ENCODE measurements around the gene MYOZ2. TPM values are rescaled to one million over a fixed set of nuclear protein-coding genes. Genes with fewer than 3 reads are reported as not detected.

Gene MYOZ2
- total RNA-seq (11.3 TPM), polyA plus RNA-seq (0.35 TPM)

DNA sequence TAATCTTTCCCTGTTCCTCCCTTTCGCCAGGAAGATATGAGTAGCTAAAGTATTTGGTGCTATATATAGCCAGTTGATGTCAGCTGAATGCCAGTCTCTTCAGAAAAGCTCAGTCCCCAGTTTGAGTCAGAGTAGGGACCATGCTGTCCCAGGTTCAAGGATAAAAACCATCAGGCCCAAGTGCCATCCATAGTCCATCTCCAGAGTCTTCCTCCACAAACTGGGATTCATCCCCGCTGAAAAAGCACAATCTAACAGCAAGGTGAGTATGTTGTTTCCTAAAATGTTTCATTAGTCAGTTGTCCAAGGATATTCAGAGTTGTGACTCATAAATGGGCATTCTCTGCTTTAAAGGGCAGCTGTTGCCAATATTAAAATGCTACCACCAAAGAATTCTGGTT is at the start of gene MYOZ2:
Gene MYOZ2, plus strand, starts transcription at position 112 of the 401 bp plus-strand sequence. CDS start 694 bp downstream, outside the sequence.
- Histone ChIP-seq H3K4me1 (ENCODE audit: insufficient read depth) (no peaks in the 10 kb centered on the region), H3K36me3 (ENCODE audit: insufficient read depth) (no peaks in the 10 kb centered on the region), H3K4me3 (ENCODE audit: low read depth, low read length) (no peak within 1 kb of the TSS), H3K27ac (ENCODE audit: low read depth) (no peak within 1 kb of the TSS)
- no peak for DNase-seq (ENCODE audit: extremely low spot score)
- 81% methylated on average over 2 of the region's 2 CpGs for WGBS

DNA sequence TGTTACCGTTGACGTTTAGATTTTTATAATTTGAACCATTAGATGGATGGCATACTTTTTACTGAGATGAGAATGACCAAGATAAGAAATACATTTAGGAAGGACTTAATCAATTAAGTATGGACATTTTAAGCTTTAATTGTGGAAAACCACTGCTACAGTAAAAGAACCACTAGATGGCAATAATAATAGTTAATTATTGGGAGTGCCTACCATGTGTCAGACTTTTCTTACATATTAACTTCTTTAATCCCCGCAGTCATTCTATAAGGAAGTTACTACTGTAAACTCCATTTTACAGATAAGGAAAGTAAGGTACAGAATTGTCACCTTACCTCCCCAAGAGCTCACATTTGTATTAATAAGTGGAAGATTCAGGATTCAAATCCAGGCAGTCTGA is 48.5 kb upstream of the MYOZ2 start:
- Histone ChIP-seq H3K4me3 (ENCODE audit: low read depth, low read length) (no peak overlapping the region), H3K36me3 (ENCODE audit: insufficient read depth) (no peaks in the 10 kb centered on the region), H3K4me1 (ENCODE audit: insufficient read depth) (no peaks in the 10 kb centered on the region), H3K27ac (ENCODE audit: low read depth) (no peak overlapping the region)
- 84% methylated on average over 3 of the region's 3 CpGs for WGBS
- DNase-seq (ENCODE audit: extremely low spot score), result no peak

DNA sequence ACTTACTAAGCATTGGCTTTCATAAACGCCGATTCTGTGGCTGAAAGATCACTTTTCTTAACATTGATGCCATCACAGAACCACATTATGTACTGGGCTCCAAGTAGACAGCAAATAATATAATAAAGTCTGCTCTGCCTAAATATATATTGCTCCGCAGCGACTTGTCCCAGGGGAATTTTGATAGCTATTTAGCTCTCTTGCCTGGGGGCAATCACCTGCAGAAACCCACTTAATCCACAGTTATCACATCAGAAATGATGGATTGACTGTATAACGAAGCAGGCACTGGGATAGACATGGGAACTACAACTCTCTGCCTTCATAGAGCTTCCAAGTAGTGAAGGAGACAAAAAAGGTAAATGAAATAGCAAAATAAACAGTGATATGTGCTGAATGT is 48.0 kb upstream of the MYOZ2 start:
- Histone ChIP-seq H3K4me1 (ENCODE audit: insufficient read depth) (no peaks in the 10 kb centered on the region), H3K4me3 (ENCODE audit: low read depth, low read length) (no peak overlapping the region), H3K36me3 (ENCODE audit: insufficient read depth) (no peaks in the 10 kb centered on the region), H3K27ac (ENCODE audit: low read depth) (no peak overlapping the region)
- 87% methylated on average over 5 of the region's 5 CpGs for WGBS
- no peak for DNase-seq (ENCODE audit: extremely low spot score)

DNA sequence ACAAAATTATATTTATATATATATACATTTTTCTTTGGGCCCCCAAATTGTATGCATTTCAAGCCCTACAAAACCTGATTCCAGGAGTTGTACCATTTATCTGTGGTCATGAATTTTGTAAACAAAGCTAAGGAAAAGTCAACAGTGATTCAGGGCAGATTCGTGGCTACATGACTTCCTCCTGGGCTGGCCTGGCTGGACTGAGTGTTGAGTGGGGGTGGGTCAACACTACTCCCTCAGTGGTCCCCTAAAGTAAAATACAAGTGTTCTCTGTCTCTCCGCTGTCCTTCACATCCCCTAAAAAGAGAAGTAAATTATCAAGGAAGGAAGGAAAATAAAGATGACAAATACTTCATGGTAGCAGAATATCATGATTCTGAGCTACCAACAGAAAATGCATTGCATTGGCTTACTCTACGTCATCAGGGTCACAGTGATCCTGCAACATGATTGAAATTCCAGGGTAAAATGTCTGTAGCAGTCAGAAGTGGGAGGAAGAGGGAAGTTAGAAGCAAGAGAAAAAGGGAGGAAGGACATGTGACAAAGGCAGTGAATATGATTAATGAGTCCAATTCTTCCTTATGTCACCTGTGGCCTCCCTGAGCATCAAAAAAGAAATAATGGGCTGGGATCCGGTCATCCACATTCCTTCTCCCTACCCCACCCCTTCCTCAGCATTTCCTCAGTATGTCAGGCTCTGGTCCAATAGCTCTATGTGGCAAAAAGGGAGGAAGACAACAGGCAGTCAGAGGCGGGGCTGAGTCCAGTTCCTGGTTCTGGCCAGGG is 42.4 kb upstream of the MYOZ2 start:
- H3K36me3 ChIP-seq (ENCODE audit: insufficient read depth), result no peaks in the 10 kb centered on the region
- no peaks in the 10 kb centered on the region for H3K4me1 ChIP-seq (ENCODE audit: insufficient read depth)
- no peak overlapping the region for H3K4me3 ChIP-seq (ENCODE audit: low read depth, low read length)
- DNase-seq (ENCODE audit: extremely low spot score), result no peak
- no peak overlapping the region for H3K27ac ChIP-seq (ENCODE audit: low read depth)
- 72% methylated on average over 5 of the region's 5 CpGs for WGBS

DNA sequence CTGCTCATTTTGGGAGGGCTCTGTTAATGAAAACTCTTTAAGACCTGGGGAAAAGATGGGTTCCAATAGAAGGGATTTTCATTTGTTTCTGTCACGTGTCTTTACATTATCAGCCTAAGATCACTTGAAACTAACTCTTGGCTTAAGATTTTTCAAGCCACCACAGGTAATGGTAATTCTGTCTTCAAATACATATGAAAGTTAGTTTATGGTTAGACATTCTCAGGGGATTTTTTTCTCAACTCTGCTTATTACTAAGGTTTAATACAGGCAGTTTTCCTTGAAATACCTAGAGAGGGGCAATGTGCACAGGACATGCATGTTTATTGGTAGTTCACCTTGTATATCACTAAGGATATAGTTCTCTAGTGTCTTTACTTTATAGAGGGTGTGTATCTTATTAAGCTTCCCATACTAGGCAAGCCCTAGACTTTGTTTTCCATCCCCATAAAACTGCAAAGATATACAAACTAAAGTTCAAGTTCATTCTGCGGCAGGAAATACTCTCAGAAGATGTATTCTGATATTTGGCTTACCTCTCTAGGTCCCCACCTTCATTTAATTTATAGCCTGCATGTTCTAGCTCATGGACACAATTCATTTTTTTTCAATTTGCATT is 38.2 kb upstream of the MYOZ2 start:
- Histone ChIP-seq H3K4me1 (ENCODE audit: insufficient read depth) (no peaks in the 10 kb centered on the region), H3K27ac (ENCODE audit: low read depth) (no peak overlapping the region), H3K36me3 (ENCODE audit: insufficient read depth) (no peaks in the 10 kb centered on the region), H3K4me3 (ENCODE audit: low read depth, low read length) (no peak overlapping the region)
- WGBS, result 72% methylated on average over 2 of the region's 2 CpGs
- no peak for DNase-seq (ENCODE audit: extremely low spot score)

DNA sequence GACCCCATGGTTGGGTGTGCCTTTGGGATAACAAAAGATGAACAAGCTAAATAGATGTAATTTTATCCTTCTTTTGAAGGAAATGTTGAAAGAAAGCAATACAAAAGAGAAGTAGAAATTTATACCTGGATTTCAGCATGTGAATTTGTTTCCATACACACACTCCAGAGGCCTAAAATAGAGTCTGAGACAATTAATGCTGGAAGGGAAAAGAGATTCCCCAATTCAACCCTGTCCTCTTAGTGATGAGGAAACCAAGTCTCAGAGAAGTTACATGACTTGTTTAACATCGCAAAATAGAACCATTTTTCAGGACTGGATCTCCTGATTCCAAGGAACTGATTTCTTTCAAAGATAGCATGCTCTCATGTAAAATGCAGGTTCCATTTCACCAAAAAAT is 37.3 kb upstream of the MYOZ2 start:
- Histone ChIP-seq H3K27ac (ENCODE audit: low read depth) (no peak overlapping the region), H3K36me3 (ENCODE audit: insufficient read depth) (no peaks in the 10 kb centered on the region), H3K4me3 (ENCODE audit: low read depth, low read length) (no peak overlapping the region), H3K4me1 (ENCODE audit: insufficient read depth) (no peaks in the 10 kb centered on the region)
- DNase-seq (ENCODE audit: extremely low spot score), result no peak
- 97% methylated on average over 1 of the region's 1 CpG for WGBS

DNA sequence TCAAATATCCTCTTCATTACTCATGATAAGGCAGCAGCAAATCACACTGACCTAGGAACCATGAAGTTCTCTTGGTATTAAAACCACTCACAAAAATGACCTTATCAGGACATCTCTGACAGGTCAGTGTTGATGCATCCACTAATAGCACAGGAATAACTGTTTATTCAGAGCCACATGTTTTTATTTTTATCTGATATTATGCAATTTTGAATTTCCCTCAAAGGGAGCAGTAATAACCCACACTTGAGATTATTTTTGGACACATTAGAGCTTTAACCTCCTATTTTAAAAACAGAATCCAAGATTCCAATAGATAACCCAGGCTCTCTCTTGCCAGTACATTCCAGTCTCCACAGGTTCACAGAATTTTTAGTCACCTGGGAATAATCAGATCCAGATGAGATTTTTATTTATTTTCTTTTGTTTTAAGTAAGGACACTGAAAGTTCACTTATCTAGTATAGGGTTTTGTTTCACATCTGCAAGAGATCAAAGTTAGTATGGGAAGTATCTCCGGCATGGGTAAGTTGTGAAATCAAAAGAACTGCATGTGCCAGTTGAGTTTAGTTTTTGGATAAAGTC is 36.3 kb upstream of the MYOZ2 start:
- no peak for DNase-seq (ENCODE audit: extremely low spot score)
- no peak overlapping the region for H3K27ac ChIP-seq (ENCODE audit: low read depth)
- no peaks in the 10 kb centered on the region for H3K4me1 ChIP-seq (ENCODE audit: insufficient read depth)
- 23% methylated on average over 1 of the region's 1 CpG for WGBS
- no peak overlapping the region for H3K4me3 ChIP-seq (ENCODE audit: low read depth, low read length)
- H3K36me3 ChIP-seq (ENCODE audit: insufficient read depth), result no peaks in the 10 kb centered on the region

DNA sequence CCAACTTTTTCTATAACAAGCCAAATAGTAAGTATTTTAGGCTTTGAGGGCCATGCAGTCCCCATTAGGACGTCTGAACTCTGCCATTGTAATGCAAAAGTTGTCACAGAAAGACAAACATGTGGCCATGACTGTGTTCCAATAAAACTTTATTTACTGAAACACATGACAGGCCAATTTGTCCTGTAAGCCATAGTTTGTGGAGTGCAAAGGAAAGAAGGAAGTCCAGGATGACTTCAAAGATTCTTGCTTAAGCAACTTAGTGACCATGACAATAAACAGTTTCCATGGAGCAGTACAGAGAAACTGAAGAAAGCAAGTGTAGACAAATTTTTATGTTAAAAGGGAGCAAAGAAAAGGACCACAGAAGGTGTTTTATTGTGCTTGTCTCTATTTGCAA is 35.0 kb upstream of the MYOZ2 start:
- Histone ChIP-seq H3K27ac (ENCODE audit: low read depth) (no peak overlapping the region), H3K36me3 (ENCODE audit: insufficient read depth) (no peaks in the 10 kb centered on the region), H3K4me1 (ENCODE audit: insufficient read depth) (no peaks in the 10 kb centered on the region), H3K4me3 (ENCODE audit: low read depth, low read length) (no peak overlapping the region)
- DNase-seq (ENCODE audit: extremely low spot score), result no peak
- 60% methylated on average over 1 of the region's 1 CpG for WGBS

DNA sequence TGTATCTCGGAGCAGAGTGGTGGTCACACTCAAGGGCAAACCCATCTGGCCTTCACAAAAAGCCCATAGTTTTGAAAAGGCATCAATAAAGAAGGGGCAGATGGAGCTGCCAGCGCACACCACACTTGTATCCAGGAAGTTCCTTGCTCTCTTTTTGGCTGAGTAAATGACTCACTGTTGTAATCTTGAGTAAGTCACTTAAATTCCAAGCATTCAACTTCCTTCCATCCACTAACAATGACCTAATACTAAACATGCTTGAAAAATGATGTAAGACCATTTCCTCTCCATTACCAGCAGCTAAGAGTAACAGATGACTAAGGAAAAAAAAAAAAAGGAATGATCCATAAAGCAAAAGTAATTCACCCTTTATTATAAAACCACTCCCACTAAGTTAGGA is 32.4 kb upstream of the MYOZ2 start:
- Histone ChIP-seq H3K4me3 (ENCODE audit: low read depth, low read length) (no peak overlapping the region), H3K36me3 (ENCODE audit: insufficient read depth) (no peaks in the 10 kb centered on the region), H3K27ac (ENCODE audit: low read depth) (no peak overlapping the region), H3K4me1 (ENCODE audit: insufficient read depth) (no peaks in the 10 kb centered on the region)
- WGBS, result 46% methylated on average over 2 of the region's 2 CpGs
- no peak for DNase-seq (ENCODE audit: extremely low spot score)

DNA sequence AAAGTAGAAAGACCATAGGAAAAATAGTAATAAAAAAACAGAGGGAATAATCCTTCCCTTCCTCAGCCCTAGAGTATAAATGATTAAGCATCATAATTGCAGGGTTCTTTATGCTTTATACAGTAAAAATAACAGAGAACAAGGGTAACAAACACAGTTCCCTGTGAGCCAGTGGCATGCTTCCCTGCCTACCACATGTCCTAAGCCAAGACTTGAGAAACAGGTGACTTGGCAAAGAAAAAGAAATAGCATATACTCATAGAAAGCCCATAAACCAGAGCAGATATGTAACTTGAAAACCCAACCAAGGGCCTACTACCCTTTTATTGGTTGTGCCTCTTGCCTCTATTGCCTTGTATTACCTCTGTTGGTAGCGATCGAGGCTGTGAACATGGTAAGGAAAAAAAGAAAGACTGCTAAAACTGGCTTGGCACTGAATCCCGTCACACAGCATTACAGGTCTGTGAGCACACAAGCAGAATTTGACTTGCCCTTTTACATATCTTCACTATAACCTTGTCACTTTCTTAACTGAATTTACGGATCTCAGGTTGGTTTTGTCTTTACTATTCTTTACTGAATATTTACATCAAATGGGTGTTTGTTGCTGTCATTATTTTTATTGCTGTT is 30.9 kb upstream of the MYOZ2 start:
- H3K27ac ChIP-seq (ENCODE audit: low read depth), result no peak overlapping the region
- 85% methylated on average over 4 of the region's 4 CpGs for WGBS

DNA sequence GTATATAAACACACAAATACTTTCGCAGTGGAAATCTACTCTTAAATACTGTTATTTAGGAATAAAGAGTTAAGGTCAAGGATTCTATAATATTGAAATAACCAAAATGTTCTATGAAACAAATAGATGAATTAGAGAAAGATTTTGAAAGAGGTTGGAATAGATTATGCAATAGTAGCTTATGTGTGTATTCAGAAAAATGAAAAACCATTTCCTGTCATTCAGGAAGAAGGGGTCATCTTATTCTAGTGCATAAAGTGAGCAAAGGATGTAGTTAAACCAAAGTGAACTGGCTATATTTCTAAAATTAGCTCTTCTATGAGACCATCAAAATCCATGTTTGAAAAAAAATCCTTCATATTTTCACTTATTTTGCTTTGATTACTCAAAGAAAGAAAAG is 30.0 kb upstream of the MYOZ2 start:
- no peaks in the 10 kb centered on the region for H3K36me3 ChIP-seq (ENCODE audit: insufficient read depth)
- 90% methylated on average over 1 of the region's 1 CpG for WGBS
- no peak overlapping the region for H3K27ac ChIP-seq (ENCODE audit: low read depth)
- no peak for DNase-seq (ENCODE audit: extremely low spot score)
- no peak overlapping the region for H3K4me3 ChIP-seq (ENCODE audit: low read depth, low read length)
- no peaks in the 10 kb centered on the region for H3K4me1 ChIP-seq (ENCODE audit: insufficient read depth)

More for the DNA sequence above, 30.9 kb upstream of the MYOZ2 start:
- DNase-seq (ENCODE audit: extremely low spot score), result no peak
- Histone ChIP-seq H3K36me3 (ENCODE audit: insufficient read depth) (no peaks in the 10 kb centered on the region), H3K4me3 (ENCODE audit: low read depth, low read length) (no peak overlapping the region), H3K4me1 (ENCODE audit: insufficient read depth) (no peaks in the 10 kb centered on the region)

DNA sequence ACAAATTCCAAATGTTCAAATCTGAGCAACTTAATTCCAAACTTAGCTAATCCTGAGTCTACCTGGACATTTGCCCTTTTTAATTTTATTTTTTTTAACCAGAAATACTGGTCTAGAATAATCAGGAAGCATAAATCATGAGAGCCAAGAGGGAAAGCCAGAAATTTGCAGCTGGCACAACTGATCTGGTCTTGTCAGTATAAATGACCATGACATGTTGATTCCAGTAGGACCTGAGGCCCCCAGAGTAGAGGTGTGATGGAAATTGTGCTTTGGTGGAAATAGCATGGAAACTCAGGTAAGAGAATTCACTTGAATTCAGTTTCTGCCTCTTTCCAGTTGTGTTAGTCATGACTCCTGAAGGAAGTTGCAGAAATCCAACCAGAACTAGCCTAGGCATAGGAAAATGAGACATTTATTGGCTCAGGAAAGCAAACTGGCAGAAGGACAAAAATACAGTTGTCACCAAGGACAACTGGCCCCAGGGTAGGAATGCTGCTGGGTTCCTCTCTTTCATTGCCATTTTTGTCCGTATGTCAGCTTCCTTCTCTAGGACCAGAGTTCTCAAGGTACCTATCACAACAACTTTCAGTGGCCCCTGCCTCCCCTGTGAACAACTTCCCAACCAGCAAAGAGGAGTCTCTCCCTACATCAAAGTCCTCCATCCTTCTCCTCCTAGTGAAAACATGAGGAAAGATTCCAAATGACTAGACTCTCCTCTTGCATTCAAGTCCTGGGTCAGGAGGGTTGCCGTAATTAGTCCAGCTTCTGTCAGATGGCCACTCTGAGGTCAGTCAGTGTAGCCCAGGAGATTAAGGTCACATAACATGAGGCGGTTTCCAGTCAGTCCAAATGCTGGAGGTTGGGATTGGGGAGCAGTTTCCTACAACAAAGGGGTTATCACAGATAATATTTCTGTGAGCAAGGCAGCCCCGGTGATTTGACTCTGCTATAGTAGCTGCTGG is 29.3 kb upstream of the MYOZ2 start:
- Histone ChIP-seq H3K36me3 (ENCODE audit: insufficient read depth) (no peaks in the 10 kb centered on the region), H3K27ac (ENCODE audit: low read depth) (no peak overlapping the region), H3K4me3 (ENCODE audit: low read depth, low read length) (no peak overlapping the region), H3K4me1 (ENCODE audit: insufficient read depth) (no peaks in the 10 kb centered on the region)
- 73% methylated on average over 4 of the region's 4 CpGs for WGBS
- DNase-seq (ENCODE audit: extremely low spot score), result no peak

DNA sequence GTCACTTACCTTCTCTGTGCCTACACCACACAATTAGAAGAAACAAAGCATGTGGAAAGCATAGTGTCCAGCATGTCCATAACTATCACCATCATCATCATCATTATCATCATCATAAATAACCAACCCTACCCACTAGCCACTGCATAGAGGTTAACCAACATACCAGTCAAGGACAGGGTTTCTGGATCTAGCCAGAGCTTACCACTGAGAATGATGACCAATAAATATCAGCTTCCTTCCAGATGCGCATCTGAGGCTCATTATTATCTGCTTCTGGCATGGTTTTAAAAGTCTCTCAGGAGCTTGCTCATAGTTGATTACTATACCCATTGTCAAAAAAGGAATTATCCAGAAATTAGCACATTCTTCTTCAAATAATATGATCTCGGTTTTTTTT is 25.5 kb upstream of the MYOZ2 start:
- no peak overlapping the region for H3K27ac ChIP-seq (ENCODE audit: low read depth)
- H3K4me1 ChIP-seq (ENCODE audit: insufficient read depth), result no peaks in the 10 kb centered on the region
- no peaks in the 10 kb centered on the region for H3K36me3 ChIP-seq (ENCODE audit: insufficient read depth)
- H3K4me3 ChIP-seq (ENCODE audit: low read depth, low read length), result no peak overlapping the region
- no peak for DNase-seq (ENCODE audit: extremely low spot score)
- WGBS, result 94% methylated on average over 2 of the region's 2 CpGs
